Fibroblast of mammary gland (primary cell): Measurements from ENCODE around the gene MMP24OS.
"Not testable (repeated sequence)": the region's sequence is repeated elsewhere in the genome, so short reads cannot be mapped to it uniquely, and the experiment has no call there.

Experiments used
- DNase-seq: peaks from one replicate; pipeline ENCODE4 v3.0.0-alpha.2; 2010; ENCODE audit warnings: low read depth
- H3K4me3 ChIP-seq: 2 replicates; pipeline ENCODE4 v1.5.1; 2011; ENCODE audit warnings: low read depth, mild to moderate bottlenecking, low read length, moderate library complexity; ENCODE audit not compliant: control insufficient read depth
- TF ChIP-seq, protein P1 (sequence below): conservative IDR thresholded peaks from 2 replicates; pipeline ENCODE4 v1.5.1; 2011; ENCODE audit warnings: low read depth, low read length, inconsistent platforms; ENCODE audit not compliant: control insufficient read depth, insufficient read depth

Gene MMP24OS

DNA sequence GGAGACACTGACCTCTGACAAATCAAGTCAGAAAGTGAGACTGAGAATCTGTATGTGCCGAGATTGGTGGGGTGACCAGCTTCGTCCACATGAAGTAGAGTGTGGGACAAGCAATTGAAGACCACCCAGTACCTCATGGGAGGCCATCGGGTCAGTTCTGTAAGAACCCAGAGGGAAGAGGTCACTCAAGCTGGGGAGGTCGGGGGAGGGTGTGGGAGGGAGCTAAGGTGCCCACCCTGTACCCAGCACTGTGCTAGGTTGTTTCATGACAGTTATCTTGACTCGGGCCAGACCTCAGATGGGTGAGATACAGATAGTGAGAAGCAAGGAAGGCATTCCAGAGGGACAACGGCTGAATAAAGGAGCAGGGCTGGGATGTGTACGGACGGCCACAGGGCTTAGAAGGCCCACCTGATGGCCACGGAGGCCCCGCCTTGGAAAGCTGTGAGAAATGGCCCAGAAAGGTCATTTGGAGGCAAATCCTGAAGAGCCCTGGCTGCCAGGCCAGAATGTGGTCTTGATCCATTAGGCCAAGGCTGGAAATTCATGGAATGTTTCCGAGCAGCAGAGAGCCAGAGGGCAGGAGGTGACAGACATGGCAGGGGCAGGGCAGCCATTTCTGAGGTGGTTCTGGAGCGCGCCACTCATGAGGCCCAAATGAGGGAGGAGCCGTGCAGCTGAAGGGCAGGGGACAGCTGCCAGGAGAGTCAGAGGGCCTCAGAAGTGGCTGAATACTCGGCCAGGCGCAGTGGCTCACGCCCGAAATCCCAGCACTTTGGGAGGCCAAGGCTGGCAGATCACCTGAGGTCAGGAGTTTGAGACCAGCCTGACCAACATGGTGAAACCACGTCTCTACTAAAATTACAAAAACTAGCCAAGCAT, 7.7 kb downstream of the MMP24OS start:
- DNase-seq, result no peak
- TF ChIP-seq, protein P1, sequence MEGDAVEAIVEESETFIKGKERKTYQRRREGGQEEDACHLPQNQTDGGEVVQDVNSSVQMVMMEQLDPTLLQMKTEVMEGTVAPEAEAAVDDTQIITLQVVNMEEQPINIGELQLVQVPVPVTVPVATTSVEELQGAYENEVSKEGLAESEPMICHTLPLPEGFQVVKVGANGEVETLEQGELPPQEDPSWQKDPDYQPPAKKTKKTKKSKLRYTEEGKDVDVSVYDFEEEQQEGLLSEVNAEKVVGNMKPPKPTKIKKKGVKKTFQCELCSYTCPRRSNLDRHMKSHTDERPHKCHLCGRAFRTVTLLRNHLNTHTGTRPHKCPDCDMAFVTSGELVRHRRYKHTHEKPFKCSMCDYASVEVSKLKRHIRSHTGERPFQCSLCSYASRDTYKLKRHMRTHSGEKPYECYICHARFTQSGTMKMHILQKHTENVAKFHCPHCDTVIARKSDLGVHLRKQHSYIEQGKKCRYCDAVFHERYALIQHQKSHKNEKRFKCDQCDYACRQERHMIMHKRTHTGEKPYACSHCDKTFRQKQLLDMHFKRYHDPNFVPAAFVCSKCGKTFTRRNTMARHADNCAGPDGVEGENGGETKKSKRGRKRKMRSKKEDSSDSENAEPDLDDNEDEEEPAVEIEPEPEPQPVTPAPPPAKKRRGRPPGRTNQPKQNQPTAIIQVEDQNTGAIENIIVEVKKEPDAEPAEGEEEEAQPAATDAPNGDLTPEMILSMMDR, result no peak
- no peak overlapping the region for H3K4me3 ChIP-seq

DNA sequence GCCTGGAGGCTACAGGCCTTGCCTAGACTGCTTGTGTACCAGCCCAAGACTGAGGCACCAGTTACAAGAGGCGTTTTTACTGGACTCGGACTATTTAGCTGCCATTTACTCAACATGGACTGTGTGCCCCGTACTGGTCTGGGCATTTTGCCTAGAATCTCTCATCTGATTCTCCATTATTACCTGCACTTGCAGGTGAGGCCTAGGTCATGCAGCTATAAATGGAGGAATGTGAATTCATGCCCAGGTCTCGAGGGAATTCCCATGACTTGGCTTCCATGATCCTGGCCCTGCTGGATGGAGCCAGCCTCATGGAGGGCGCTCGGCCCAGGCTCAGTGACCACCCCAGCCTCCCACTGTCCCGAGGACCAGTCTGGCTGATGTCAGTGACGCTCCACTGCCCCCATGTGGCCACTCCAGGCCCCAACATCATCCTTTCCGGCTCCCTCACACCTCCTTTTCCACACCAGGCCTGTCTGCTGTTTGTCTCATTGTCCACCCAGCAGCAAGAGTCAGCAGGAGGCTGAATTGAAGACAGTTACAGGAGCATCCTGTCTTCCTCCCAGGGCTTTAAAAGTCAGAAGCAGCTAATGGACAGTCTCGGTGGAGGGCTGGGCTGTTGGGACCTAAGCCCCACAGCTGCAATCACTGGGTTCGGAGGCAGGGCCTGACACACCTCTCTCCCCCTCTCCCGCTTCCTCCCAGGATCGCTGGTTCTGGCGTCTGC, 8.7 kb downstream of the MMP24OS start:
- no peak overlapping the region for H3K4me3 ChIP-seq
- DNase-seq, result peak; percentile 58
- TF ChIP-seq, protein P1, result peak; percentile 84

DNA sequence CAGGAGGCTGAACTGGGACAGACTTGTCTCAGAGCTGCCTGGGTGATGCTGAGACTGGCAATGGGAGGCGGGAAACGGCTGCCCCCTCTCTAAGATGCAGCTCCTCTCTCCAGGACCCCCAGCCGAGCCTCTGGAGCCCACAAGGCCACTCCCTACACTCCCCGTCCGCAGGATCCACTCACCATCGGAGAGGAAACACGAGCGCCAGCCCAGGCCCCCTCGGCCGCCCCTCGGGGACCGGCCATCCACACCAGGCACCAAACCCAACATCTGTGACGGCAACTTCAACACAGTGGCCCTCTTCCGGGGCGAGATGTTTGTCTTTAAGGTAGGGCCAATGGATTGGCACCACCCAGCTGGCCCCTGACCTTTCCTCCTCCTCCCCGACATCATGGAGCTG, 10.8 kb downstream of the MMP24OS start:
- no peak overlapping the region for H3K4me3 ChIP-seq
- TF ChIP-seq, protein P1, result no peak
- no peak for DNase-seq

DNA sequence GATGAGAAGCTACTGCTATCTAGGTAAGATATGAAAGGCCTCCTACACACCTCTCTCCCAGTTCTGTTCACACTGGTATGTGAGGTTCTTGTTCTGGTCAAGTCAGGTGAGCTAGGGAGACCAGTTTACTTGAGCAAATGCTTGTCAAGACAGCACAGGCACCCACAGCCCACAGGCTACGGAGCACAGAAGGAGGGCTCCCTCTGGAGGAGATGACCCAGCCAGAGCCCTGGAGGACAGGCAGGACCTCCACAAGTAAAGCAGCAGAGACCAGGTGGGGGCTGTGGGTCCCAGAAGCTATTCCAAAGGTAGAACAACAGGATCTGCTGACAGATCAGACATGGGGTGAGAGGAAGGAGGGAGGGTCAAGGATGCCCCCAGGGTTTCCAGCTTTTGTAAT, 13.2 kb downstream of the MMP24OS start:
- TF ChIP-seq, protein P1, result peak; percentile 7
- no peak for DNase-seq
- H3K4me3 ChIP-seq, result no peak overlapping the region

DNA sequence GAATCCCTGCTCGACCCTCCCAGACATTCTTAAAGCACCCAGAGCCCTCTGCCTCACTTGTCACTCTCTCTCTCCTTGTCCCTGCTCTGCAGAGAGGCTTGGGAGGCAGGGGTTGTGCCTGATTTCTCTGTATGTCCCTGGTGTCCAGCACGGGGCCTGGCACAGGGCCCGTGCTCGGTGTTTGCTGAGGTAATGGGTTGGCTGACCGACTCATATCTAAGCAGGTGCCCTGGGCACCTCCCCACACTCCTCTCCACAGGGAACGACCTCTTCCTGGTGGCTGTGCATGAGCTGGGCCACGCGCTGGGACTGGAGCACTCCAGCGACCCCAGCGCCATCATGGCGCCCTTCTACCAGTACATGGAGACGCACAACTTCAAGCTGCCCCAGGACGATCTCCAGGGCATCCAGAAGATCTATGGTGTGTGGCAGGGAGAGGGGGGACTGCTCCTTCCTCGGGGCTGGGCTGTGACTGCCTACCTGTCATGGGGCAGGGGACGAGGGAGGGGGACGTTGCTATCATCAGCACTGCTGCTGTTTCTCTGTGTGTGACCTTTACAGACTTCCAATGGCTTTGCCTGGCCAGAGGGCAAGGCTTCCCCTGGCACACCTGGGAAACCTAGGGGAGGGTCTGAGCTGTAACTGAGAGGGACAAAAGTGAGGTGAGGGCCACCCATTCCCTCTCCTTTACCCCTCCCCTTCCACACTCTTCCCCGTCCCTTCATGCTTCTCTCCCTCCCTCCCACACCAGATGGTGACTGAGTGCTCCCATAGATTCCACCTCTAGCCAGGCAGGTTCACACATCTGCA, 14.2 kb downstream of the MMP24OS start:
- no peak for DNase-seq
- no peak overlapping the region for H3K4me3 ChIP-seq
- TF ChIP-seq, protein P1, result no peak

DNA sequence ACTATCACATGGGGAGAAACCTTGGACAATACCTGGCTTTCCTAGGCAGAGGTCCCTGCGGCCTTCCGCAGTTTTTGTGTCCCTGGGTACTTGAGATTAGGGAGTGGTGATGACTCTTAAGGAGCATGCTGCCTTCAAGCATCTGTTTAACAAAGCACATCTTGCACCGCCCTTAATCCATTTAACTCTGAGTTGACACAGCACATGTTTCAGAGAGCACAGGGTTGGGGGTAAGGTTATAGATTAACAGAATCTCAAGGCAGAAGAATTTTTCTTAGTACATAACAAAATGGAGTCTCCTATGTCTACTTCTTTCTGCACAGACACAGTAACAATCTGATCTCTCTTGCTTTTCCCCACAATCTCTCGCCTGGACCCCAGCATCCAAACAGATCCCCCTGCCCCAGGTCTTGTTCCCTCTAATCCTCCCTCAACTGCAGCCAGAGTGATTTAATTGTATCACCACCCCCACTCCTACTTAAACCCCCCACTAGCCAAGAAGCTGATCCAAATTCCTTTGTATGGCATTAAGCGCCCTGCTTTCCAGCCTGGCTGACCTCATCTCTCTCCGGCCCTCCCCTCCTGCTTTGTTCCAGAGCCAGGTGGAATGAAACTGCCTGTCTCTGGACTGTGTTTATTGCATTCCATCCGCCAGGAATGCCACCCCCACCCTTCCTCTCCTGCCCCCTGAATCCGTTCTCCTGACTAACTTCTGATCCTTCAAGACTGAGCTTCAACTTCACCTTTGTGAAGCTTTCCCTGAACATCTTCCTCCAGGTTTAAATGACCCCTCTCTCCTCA, 15.0 kb downstream of the MMP24OS start:
- not testable (repeated sequence) for H3K4me3 ChIP-seq, DNase-seq

DNA sequence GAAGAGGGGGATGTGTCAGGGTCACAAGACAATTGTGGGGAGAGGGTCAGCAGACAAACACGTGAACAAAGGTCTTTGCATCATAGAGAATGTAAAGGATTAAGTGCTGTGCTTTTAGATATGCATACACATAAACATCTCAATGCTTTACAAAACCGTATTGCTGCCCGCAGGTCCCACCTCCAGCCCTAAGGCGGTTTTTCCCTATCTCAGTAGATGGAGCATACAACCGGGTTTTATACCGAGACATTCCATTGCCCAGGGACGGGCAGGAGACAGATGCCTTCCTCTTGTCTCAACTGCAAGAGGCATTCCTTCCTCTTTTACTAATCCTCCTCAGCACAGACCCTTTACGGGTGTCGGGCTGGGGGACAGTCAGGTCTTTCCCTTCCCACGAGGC, 15.6 kb downstream of the MMP24OS start:
- H3K4me3 ChIP-seq, DNase-seq: not testable (repeated sequence)
